HG02852 (cell line): ENCODE data around the gene FBXW8.
"Not testable (repeated sequence)": the region's sequence is repeated elsewhere in the genome, so short reads cannot be mapped to it uniquely, and the experiment has no call there.

ENCODE experiments used
- ATAC-seq: cut with Tn5 transposase; IDR thresholded peaks from one replicate; pipeline ENCODE4 v1.9.1; 2021; ENCODE audit warnings: mild to moderate bottlenecking, moderate library complexity; ENCODE audit not compliant: unreplicated experiment

The FBXW8 gene

GRCh38 chr12:117050060-117050459, 139.3 kb downstream of the FBXW8 start:
- ATAC-seq = no peak

GRCh38 chr12:117051380-117051779, 140.6 kb downstream of the FBXW8 start:
- ATAC-seq = no peak

GRCh38 chr12:117052386-117053049, 141.8 kb downstream of the FBXW8 start:
- no peak for ATAC-seq

- no peak for ATAC-seq
Observed at GRCh38 chr12:117053050-117053400, 142.3 kb downstream of the FBXW8 start.

GRCh38 chr12:117053597-117054201, 142.9 kb downstream of the FBXW8 start:
- ATAC-seq = no peak

- ATAC-seq = no peak
Observed at GRCh38 chr12:117054279-117054678, 143.5 kb downstream of the FBXW8 start.

- not testable (repeated sequence) for ATAC-seq
Observed at GRCh38 chr12:117057626-117058025, 146.9 kb downstream of the FBXW8 start.

GRCh38 chr12:117058442-117059072, 147.8 kb downstream of the FBXW8 start:
- no peak for ATAC-seq

- no peak for ATAC-seq
Observed at GRCh38 chr12:117059156-117059555, 148.4 kb downstream of the FBXW8 start.

GRCh38 chr12:117060246-117060928, 149.6 kb downstream of the FBXW8 start:
- ATAC-seq = no peak

GRCh38 chr12:117060929-117061305, 150.2 kb downstream of the FBXW8 start:
- no peak for ATAC-seq

GRCh38 chr12:117061555-117062079, 150.9 kb downstream of the FBXW8 start:
- ATAC-seq = no peak

GRCh38 chr12:117063162-117063911, 152.6 kb downstream of the FBXW8 start:
- no peak for ATAC-seq

GRCh38 chr12:117064049-117064448, 153.3 kb downstream of the FBXW8 start:
- no peak for ATAC-seq

GRCh38 chr12:117064596-117064995, 153.8 kb downstream of the FBXW8 start:
- ATAC-seq = no peak

GRCh38 chr12:117067016-117067415, 156.3 kb downstream of the FBXW8 start:
- no peak for ATAC-seq

- ATAC-seq = no peak
Observed at GRCh38 chr12:117067638-117068037, 156.9 kb downstream of the FBXW8 start.

GRCh38 chr12:117068492-117068891, 157.7 kb downstream of the FBXW8 start:
- no peak for ATAC-seq

GRCh38 chr12:117069101-117069797, 158.5 kb downstream of the FBXW8 start:
- no peak for ATAC-seq
